OCI-LY3 (cell line): ENCODE results near the gene ZHX3.

Experiments used
- CTCF ChIP-seq: fragments of 200-600, 300-600 bp; sonication (generic); IDR thresholded peaks from 2 replicates; pipeline ENCODE4 v1.5.1; 2014; ENCODE audit warnings: antibody characterized with exemption, low read length, low read depth
- EZH2phosphoT487 ChIP-seq: fragments of 200-600 bp; shearing (Covaris generic); IDR thresholded peaks from 2 replicates; pipeline ENCODE4 v1.6.1; 2018; ENCODE audit warnings: antibody characterized with exemption, mixed run types, low read depth

GRCh38 chr20:41347523-41348429 is 30.2 kb upstream of the ZHX3 start:
- TF ChIP-seq CTCF, result no peak
- TF ChIP-seq EZH2phosphoT487, result no peak
